Fibroblast of lung (primary cell): ENCODE measurements around the gene KNCN. TPM values are rescaled to one million over a fixed set of nuclear protein-coding genes. Genes with fewer than 3 reads are reported as not detected.

Experiments used
- DNase-seq, 2 donors: peaks; one replicate each; pipeline versions ENCODE4 v3.0.0 to v3.0.0-alpha.2; 2010; ENCODE audit warnings: low read depth in 2 of 2
- H2AFZ ChIP-seq: 2 replicates; pipeline ENCODE4 v1.5.1; 2012; ENCODE audit warnings: low read length, control low read depth, inconsistent platforms
- H3K27ac ChIP-seq: 2 replicates; pipeline ENCODE4 v1.5.1; 2011; ENCODE audit warnings: low read length, control low read depth; ENCODE audit not compliant: insufficient read depth
- H3K27me3 ChIP-seq: 2 replicates; pipeline ENCODE4 v1.5.1; 2011; ENCODE audit warnings: mild to moderate bottlenecking, low read length; ENCODE audit not compliant: control insufficient read depth, insufficient read depth
- H3K36me3 ChIP-seq: 2 replicates; pipeline ENCODE4 v1.5.1; 2011; ENCODE audit warnings: low read length; ENCODE audit not compliant: control insufficient read depth, insufficient read depth
- H3K4me1 ChIP-seq: 2 replicates; pipeline ENCODE4 v1.5.1; 2011; ENCODE audit warnings: low read length; ENCODE audit not compliant: control insufficient read depth, insufficient read depth; ENCODE audit errors: extremely low read depth
- H3K4me2 ChIP-seq: 2 replicates; pipeline ENCODE4 v1.5.1; 2011; ENCODE audit warnings: low read length, control low read depth; ENCODE audit not compliant: insufficient read depth; ENCODE audit errors: extremely low read depth
- H3K4me3 ChIP-seq, 4 experiments: fragments of 200-600 bp in 1 of 4; sonication (generic) in 1 of 4; replicated peaks in 1 of 4; 2 replicates each; pipeline ENCODE4 v1.5.1; 2011 to 2016; ENCODE audit warnings: low read length in 4 of 4, low read depth in 3 of 4, mild to moderate bottlenecking in 3 of 4, control low read depth in 2 of 4, inconsistent platforms in 1 of 4, mixed read lengths in 1 of 4; ENCODE audit not compliant: insufficient read depth in 1 of 4; ENCODE audit errors: control extremely low read depth in 1 of 4
- H3K79me2 ChIP-seq: 2 replicates; pipeline ENCODE4 v1.5.1; 2012; ENCODE audit warnings: mild to moderate bottlenecking, low read length, inconsistent platforms; ENCODE audit not compliant: control insufficient read depth, insufficient read depth
- H3K9ac ChIP-seq: 2 replicates; pipeline ENCODE4 v1.5.1; 2011; ENCODE audit warnings: mild to moderate bottlenecking, low read length, control low read depth; ENCODE audit not compliant: insufficient read depth
- H3K9me3 ChIP-seq: 2 replicates; pipeline ENCODE4 v1.5.1; 2012; ENCODE audit warnings: low read depth, low read length; ENCODE audit not compliant: control insufficient read depth, insufficient read depth
- H4K20me1 ChIP-seq: 2 replicates; pipeline ENCODE4 v1.5.1; 2011; ENCODE audit warnings: low read length; ENCODE audit not compliant: control insufficient read depth, insufficient read depth; ENCODE audit errors: extremely low read depth
- EZH2 ChIP-seq: IDR thresholded peaks from 2 replicates; pipeline ENCODE4 v1.5.1; 2012; ENCODE audit warnings: low read length, control low read depth, mild to moderate bottlenecking; ENCODE audit errors: missing control alignments
- polyA plus RNA-seq, 2 donors: library from polyadenylated mRNA; depleted of rRNA in 1 of 2; stranded (reverse) in 1 of 2; unstranded in 1 of 2; fragments of >200 nt; gene quantifications; 2 replicates each; pipeline ENCODE4 v1.2.1, GENCODE V29; 2011 to 2012; ENCODE audit warnings: missing spikeins in 1 of 2
- total RNA-seq: library from RNA; depleted of rRNA; stranded (reverse); fragments of >200 nt; gene quantifications from 2 replicates; pipeline ENCODE4 v1.2.1, GENCODE V29; 2014
- TF ChIP-seq, protein P1 (sequence below), 2 donors: IDR thresholded peaks in 1 of 2; conservative IDR thresholded peaks in 1 of 2; 1 replicate in 1 of 2; 2 replicates in 1 of 2; pipeline ENCODE4 v1.5.1; 2011 to 2012; ENCODE audit warnings: low read length in 2 of 2, control low read depth in 1 of 2, inconsistent platforms in 1 of 2, low read depth in 1 of 2, mild to moderate bottlenecking in 1 of 2

The KNCN gene
- total and polyA plus RNA-seq, 2 donors (not counting 1 experiment from before 2014, with no cell fraction given) = not detected

DNA sequence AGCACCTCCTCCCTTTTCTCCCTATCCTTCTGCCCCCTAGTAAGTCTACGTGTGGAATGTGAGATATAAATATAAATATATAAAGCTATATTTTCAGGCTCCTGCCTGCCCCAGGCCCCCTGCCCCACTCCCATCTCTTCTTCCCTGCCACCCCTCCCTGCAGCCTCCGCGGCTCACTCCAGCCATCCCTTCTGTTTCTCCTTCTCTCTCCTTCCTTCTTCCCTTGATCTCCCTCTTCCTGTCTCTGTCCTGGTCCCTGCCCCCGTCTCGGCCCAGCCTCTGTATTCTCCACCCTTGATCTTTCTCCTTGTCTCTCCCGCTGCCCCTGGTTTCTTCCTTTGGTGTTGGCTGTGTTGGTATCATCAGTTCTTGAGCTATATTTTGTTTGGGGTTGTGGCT, 38.7 kb downstream of the KNCN start:
- Histone ChIP-seq H3K9ac (no peak overlapping the region), H3K4me2 (no peak overlapping the region), H3K79me2 (no peaks in the 10 kb centered on the region), H3K4me1 (no peaks in the 10 kb centered on the region), H4K20me1 (no peaks in the 10 kb centered on the region), H3K27ac (no peak overlapping the region), H2AFZ (no peak overlapping the region), H3K4me3 (no peak overlapping the region), H3K9me3 (no peaks in the 10 kb centered on the region), H3K27me3 (peaks cover 18% of the 10 kb centered on the region), H3K36me3 (no peaks in the 10 kb centered on the region)
- no peak for DNase-seq
- TF ChIP-seq, protein P1, sequence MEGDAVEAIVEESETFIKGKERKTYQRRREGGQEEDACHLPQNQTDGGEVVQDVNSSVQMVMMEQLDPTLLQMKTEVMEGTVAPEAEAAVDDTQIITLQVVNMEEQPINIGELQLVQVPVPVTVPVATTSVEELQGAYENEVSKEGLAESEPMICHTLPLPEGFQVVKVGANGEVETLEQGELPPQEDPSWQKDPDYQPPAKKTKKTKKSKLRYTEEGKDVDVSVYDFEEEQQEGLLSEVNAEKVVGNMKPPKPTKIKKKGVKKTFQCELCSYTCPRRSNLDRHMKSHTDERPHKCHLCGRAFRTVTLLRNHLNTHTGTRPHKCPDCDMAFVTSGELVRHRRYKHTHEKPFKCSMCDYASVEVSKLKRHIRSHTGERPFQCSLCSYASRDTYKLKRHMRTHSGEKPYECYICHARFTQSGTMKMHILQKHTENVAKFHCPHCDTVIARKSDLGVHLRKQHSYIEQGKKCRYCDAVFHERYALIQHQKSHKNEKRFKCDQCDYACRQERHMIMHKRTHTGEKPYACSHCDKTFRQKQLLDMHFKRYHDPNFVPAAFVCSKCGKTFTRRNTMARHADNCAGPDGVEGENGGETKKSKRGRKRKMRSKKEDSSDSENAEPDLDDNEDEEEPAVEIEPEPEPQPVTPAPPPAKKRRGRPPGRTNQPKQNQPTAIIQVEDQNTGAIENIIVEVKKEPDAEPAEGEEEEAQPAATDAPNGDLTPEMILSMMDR (conservative IDR thresholded peaks at IDR 0.05 in 1 of 2, IDR thresholded peaks at IDR 0.05 in 1 of 2; ENCODE audit: low read depth in 1 of 2, low read length in 2 of 2) = no peak
- no peak for TF ChIP-seq EZH2

DNA sequence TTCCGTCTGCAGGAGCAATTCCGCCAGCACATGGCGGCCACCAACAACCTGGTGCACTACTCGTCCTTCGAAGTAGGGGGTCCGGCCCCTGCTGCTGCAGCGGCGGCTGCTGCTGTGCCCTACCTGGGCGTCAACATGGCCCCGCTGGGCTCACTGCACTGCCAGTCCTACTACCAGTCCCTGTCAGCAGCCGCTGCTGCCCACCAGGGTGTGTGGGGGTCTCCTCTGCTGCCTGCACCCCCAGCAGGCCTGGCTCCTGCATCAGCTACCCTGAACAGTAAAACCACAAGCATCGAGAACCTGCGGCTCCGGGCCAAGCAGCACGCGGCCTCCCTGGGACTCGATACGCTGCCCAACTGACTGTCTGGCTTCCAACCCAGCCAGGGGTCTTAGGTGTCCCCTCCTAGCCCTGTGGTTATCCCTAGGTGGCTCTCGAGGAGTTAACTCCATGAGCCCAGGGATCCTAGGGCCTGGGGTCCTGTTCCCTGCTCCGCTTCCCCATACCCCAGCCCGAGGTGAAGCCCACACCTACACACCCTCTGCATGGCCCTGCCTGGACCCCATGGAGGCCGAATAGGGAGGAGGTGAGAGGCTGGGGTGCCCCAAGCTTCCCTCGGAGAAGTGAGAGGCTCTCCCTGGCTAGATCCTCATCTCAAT, 39.2 kb downstream of the KNCN start:
- Histone ChIP-seq H3K9ac (no peak overlapping the region), H3K4me1 (no peaks in the 10 kb centered on the region), H3K9me3 (no peaks in the 10 kb centered on the region), H3K4me3 (no peak overlapping the region), H3K27me3 (peaks cover 18% of the 10 kb centered on the region), H3K79me2 (no peaks in the 10 kb centered on the region), H4K20me1 (no peaks in the 10 kb centered on the region), H3K4me2 (no peak overlapping the region), H3K36me3 (no peaks in the 10 kb centered on the region), H2AFZ (no peak overlapping the region), H3K27ac (no peak overlapping the region)
- TF ChIP-seq, protein P1 (conservative IDR thresholded peaks at IDR 0.05 in 1 of 2, IDR thresholded peaks at IDR 0.05 in 1 of 2; ENCODE audit: low read depth in 1 of 2, low read length in 2 of 2) = no peak
- no peak for TF ChIP-seq EZH2
- DNase-seq = no peak

DNA sequence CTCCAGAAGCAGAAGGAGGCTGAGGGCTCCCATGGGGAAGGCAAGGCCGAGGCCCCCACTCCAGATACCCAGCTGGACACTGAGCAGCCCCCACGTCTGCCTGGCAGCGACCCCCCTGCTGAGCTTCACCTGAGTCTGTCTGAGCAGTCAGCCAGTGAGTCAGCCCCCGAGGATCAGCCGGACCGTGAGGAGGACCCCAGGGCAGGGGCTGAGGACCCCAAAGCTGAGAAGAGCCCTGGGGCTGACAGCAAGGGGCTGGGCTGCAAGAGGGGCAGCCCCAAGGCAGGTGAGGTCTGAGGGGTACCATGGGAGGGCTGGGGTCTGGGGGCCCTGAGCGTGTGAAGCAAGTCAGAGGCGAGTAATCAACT, 40.5 kb downstream of the KNCN start:
- no peaks in the 10 kb centered on the region for H4K20me1 ChIP-seq
- H2AFZ ChIP-seq = no peak overlapping the region
- DNase-seq = no peak
- no peaks in the 10 kb centered on the region for H3K36me3 ChIP-seq
- no peak overlapping the region for H3K4me3 ChIP-seq
- TF ChIP-seq, protein P1 (conservative IDR thresholded peaks at IDR 0.05 in 1 of 2, IDR thresholded peaks at IDR 0.05 in 1 of 2; ENCODE audit: low read depth in 1 of 2, low read length in 2 of 2) = no peak
- TF ChIP-seq EZH2 = no peak
- H3K4me2 ChIP-seq = no peak overlapping the region
- no peaks in the 10 kb centered on the region for H3K79me2 ChIP-seq
- no peak overlapping the region for H3K9ac ChIP-seq
- H3K27me3 ChIP-seq = peaks cover 12% of the 10 kb centered on the region
- H3K27ac ChIP-seq = no peak overlapping the region
- no peaks in the 10 kb centered on the region for H3K9me3 ChIP-seq
- H3K4me1 ChIP-seq = no peaks in the 10 kb centered on the region
